Fibroblast of lung (primary cell): ENCODE results near the gene AFAP1L1.

Experiments
- EZH2 ChIP-seq: IDR thresholded peaks from 2 replicates; pipeline ENCODE4 v1.5.1; 2012; ENCODE audit warnings: low read length, control low read depth, mild to moderate bottlenecking; ENCODE audit errors: missing control alignments
- TF ChIP-seq, protein P1 (sequence below), 2 donors: IDR thresholded peaks in 1 of 2; conservative IDR thresholded peaks in 1 of 2; 1 replicate in 1 of 2; 2 replicates in 1 of 2; pipeline ENCODE4 v1.5.1; 2011 to 2012; ENCODE audit warnings: low read length in 2 of 2, control low read depth in 1 of 2, inconsistent platforms in 1 of 2, low read depth in 1 of 2, mild to moderate bottlenecking in 1 of 2

- TF ChIP-seq, protein P1, sequence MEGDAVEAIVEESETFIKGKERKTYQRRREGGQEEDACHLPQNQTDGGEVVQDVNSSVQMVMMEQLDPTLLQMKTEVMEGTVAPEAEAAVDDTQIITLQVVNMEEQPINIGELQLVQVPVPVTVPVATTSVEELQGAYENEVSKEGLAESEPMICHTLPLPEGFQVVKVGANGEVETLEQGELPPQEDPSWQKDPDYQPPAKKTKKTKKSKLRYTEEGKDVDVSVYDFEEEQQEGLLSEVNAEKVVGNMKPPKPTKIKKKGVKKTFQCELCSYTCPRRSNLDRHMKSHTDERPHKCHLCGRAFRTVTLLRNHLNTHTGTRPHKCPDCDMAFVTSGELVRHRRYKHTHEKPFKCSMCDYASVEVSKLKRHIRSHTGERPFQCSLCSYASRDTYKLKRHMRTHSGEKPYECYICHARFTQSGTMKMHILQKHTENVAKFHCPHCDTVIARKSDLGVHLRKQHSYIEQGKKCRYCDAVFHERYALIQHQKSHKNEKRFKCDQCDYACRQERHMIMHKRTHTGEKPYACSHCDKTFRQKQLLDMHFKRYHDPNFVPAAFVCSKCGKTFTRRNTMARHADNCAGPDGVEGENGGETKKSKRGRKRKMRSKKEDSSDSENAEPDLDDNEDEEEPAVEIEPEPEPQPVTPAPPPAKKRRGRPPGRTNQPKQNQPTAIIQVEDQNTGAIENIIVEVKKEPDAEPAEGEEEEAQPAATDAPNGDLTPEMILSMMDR (conservative IDR thresholded peaks at IDR 0.05 in 1 of 2, IDR thresholded peaks at IDR 0.05 in 1 of 2; ENCODE audit: low read depth in 1 of 2, low read length in 2 of 2), result no peak
- TF ChIP-seq EZH2, result no peak
Measured at GRCh38 chr5:149357370-149358293, 86.0 kb downstream of the AFAP1L1 start, which contains the start of gene PCYOX1L.
